ENCODE results near the gene MFRP.

MFRP gene

DNA sequence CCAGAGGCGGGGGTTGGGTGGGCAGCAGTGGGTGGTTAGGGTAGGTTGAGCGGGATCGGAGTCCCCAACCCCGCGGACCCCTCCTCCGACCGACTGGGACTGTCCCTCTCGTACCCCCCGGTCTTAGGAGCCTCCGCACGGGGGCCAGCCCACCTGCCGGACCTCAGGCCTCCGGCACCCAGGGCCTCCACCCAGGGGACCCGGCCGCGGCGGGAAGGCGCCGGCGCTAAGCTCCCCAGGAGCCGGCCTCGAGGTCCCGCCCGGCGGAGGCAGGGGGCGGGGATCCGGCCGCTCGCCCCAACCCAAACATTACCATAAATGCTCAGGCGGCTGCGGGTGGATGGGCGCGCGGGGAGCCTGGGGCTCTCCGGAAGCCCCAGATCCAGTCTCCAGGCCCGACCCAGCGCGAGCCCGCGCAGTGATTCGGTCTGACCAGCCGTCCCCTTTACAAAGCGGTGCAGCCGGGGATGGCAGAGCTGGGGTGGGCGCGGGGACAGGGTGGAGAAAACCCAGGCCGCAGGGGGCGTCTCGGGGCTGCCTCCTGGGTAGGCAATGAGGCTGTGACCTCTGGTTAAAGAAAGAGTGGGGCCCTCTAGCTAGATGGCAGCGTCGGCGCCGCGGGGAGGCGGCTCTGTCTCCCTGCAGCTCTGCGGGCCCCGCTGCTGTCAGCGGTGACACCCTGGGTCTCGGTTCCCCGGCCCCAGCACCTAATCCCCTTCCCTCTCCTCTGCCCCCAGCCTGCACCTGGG lies 25.6 kb downstream of the MFRP start:
- no peak overlapping the region for H3K27ac ChIP-seq
- no peak for TF ChIP-seq ZFX (IDR thresholded peaks at IDR 0.05)
- TF ChIP-seq, protein P1, sequence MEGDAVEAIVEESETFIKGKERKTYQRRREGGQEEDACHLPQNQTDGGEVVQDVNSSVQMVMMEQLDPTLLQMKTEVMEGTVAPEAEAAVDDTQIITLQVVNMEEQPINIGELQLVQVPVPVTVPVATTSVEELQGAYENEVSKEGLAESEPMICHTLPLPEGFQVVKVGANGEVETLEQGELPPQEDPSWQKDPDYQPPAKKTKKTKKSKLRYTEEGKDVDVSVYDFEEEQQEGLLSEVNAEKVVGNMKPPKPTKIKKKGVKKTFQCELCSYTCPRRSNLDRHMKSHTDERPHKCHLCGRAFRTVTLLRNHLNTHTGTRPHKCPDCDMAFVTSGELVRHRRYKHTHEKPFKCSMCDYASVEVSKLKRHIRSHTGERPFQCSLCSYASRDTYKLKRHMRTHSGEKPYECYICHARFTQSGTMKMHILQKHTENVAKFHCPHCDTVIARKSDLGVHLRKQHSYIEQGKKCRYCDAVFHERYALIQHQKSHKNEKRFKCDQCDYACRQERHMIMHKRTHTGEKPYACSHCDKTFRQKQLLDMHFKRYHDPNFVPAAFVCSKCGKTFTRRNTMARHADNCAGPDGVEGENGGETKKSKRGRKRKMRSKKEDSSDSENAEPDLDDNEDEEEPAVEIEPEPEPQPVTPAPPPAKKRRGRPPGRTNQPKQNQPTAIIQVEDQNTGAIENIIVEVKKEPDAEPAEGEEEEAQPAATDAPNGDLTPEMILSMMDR (conservative IDR thresholded peaks at IDR 0.05) = no peak

DNA sequence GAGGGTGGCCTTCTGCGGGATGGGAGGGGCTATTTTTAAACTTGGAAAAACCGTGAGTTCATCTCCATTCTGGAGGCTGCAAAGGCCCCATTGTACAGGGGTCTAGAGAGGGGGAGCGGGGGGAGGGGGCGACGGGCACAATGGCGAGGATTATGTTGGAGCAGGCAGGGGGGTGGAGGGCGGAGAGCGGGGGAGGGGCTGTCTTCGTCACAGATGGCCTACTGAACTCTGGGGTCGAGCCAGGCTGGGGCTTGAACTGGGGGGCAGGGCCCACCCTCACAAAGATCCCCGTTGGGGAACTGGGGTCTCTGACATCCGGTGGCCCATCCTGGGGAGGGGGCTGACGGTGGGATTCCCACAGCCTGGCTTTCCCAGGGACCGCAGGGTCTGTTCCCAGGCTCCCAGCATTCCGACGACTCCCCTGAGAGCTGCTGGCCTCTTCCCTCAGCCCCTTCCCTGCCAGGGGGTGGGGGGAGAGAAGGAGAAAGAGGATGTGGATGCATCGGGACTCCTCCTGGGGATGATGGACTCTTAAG lies 26.2 kb downstream of the MFRP start:
- TF ChIP-seq, protein P1 (conservative IDR thresholded peaks at IDR 0.05) = no peak
- TF ChIP-seq ZFX (IDR thresholded peaks at IDR 0.05) = no peak
- H3K27ac ChIP-seq = no peak overlapping the region

DNA sequence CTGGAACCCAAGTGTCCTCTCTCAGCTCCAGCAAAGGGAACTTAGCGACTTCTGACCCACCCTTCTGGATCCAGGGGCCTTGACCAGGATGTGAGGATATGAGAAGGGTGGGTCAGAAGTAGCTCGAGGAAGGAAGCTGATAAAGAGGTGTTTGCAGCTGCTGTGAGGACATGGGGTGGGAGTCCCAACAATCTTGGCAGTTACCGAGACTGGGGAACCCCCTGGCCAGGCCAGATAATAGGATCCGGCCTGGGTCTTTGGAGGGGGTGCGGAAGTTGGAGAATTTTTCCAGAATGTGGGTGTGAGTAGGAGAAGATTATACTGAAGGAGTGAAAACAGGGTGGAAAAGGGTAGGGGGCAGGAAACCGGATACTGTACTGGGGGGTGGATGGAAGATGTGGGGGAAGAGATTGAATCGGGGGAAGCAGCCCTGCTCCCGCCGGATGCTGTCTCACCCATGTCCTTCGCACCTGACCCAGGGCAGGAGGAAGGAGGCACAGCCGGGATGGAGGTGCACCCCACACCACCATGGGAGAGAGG lies 26.7 kb downstream of the MFRP start:
- TF ChIP-seq ZFX (IDR thresholded peaks at IDR 0.05) = no peak
- TF ChIP-seq, protein P1 (conservative IDR thresholded peaks at IDR 0.05) = no peak
- no peak overlapping the region for H3K27ac ChIP-seq

DNA sequence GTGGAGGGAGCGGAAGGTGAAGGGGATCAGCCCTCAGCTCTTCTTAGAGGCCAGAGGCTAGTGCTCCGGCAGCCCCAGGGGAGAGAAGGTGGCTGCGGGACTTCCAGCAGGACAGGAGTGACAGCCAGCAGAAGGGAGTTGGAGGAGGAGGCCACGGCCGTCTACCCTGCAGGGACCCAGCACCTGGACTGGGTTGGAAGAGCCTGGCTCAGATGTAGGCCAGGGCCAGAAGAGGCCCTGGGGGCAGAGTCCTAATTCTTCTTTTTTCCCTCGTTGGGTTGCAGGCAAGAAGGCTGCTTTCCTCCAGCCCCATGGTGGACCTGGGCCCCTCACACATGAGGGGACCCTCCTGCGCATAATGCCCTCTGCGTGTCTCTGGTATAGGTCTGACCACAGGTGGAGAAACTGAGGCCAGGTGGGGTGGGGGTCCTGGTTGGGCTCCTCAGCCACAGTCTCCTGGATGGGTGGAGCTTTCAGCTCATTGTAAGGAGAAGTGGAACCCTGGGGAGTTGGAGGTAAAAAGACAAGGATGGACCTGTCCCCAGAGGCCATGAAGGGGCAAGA lies 27.3 kb downstream of the MFRP start:
- H3K27ac ChIP-seq = no peak overlapping the region
- TF ChIP-seq, protein P1 (conservative IDR thresholded peaks at IDR 0.05) = no peak
- no peak for TF ChIP-seq ZFX (IDR thresholded peaks at IDR 0.05)

DNA sequence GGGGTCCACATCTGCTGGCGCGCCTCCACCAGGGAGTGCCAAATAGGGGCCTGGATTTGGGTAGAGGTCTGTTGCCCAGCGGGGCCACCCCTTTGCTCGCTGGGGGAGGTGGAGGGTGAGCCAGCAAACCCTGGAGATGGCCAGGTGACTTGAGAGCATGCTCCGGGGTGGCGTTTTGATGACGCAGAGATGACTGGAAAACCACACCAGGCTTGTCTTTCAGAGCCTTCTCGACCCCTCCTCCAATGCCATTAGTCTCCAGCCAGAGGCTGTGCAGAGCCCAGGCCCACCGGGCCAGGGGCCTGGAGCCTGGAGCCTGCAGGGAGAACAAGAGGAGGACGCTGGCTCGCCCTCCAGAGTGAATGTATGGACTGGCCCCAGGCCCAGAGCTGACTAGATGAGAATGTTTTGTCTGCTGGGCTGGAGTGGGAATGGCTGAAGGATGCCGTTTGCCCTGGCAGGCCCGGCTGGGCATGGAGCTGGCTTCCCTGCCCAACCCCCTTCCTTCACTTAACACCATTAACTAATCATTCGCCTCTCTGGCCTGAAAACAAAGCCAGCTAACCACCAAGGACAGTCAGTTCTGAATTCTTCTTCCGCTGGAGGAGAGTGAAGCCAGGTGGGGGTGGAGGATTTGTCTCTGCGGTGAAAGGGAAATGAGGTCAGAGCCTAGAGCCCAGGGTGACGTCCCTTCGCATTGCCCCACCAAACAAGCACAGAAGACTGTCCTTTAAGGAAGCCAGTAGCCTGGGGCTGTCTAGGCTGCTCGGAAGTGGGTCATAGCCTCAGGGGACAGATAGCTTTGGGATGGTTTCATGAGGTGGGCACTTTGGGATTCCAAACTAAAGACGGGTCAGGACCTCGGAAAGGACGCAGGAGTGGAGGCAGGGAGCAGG lies 28.0 kb downstream of the MFRP start:
- no peak overlapping the region for H3K27ac ChIP-seq
- TF ChIP-seq, protein P1 (conservative IDR thresholded peaks at IDR 0.05) = no peak
- no peak for TF ChIP-seq ZFX (IDR thresholded peaks at IDR 0.05)

DNA sequence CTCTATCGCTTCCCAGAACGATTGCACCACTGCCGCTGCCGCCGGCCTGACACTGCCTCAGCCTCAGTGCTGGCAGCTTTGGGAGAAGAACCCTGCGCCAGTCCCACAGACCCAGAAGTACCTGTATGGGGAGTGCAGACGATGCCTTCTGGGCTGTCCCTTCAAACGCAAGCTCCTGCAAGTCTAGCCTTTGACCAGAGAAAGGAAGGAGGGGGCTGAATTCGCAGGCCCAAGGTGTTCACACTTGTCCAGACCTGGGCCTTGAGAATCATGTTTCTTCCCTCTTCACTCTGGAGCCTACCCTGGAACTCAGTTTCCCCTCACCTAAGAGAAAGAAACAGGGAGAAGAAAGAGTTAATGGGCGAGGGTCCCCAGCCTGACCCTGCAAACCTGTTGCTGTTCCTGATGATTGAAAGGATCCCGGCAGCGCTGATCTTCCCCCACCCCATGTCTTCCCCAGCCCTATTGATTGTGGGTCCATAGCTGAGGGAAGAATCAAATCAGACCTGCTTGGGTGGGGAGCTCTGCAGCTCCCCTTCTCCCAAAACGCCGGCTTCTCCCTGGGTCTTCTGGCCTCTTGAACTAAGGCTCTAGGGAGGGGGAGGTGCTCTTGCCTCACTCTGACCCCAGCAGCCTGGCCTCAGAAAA lies 28.8 kb downstream of the MFRP start:
- no peak for TF ChIP-seq ZFX (IDR thresholded peaks at IDR 0.05)
- TF ChIP-seq, protein P1 (conservative IDR thresholded peaks at IDR 0.05) = no peak
- H3K27ac ChIP-seq = no peak overlapping the region
